Measurements from ENCODE around the gene PHF12.

Gene PHF12

GRCh38 chr17:28954886-28955285 is 3.6 kb upstream of the PHF12 start:
- Histone ChIP-seq H3K36me3 (ENCODE audit: insufficient read depth, low read length) (no peaks in the 10 kb centered on the region), H3K9me3 (ENCODE audit: control insufficient read depth, insufficient read depth, low read length) (no peaks in the 10 kb centered on the region), H3K9ac (ENCODE audit: low read depth, low read length) (no peak overlapping the region), H3K4me1 (ENCODE audit: insufficient read depth, low read length) (0 out of 2 replicates have a peak, but pooled peaks cover 10% of the 10 kb centered on the region)

GRCh38 chr17:28953444-28954118 is 2.3 kb upstream of the PHF12 start:
- Histone ChIP-seq H3K9ac (ENCODE audit: low read depth, low read length) (no peak overlapping the region), H3K9me3 (ENCODE audit: control insufficient read depth, insufficient read depth, low read length) (no peaks in the 10 kb centered on the region), H3K4me1 (ENCODE audit: insufficient read depth, low read length) (peaks cover 10% of the 10 kb centered on the region; the same call in 1 of the 2 replicates), H3K36me3 (ENCODE audit: insufficient read depth, low read length) (no peaks in the 10 kb centered on the region)

GRCh38 chr17:28951991-28952975 is 965 bp upstream of the PHF12 start:
- Histone ChIP-seq H3K4me1 (ENCODE audit: insufficient read depth, low read length) (peaks cover 21% of the 10 kb centered on the region), H3K9me3 (ENCODE audit: control insufficient read depth, insufficient read depth, low read length) (no peaks in the 10 kb centered on the region), H3K9ac (ENCODE audit: low read depth, low read length) (peak overlapping the region; percentile 52), H3K36me3 (ENCODE audit: insufficient read depth, low read length) (no peaks in the 10 kb centered on the region)

- no peaks in the 10 kb centered on the region for H3K9me3 ChIP-seq (ENCODE audit: control insufficient read depth, insufficient read depth, low read length)
- no peaks in the 10 kb centered on the region for H3K36me3 ChIP-seq (ENCODE audit: insufficient read depth, low read length)
- H3K4me1 ChIP-seq (ENCODE audit: insufficient read depth, low read length) = peaks cover 16% of the 10 kb centered on the region
- H3K9ac ChIP-seq (ENCODE audit: low read depth, low read length) = peak overlapping the region; percentile 90
Observed at GRCh38 chr17:28950752-28951427, 428 bp downstream of the PHF12 start.

GRCh38 chr17:28950017-28950751 is 1.1 kb downstream of the PHF12 start:
- Histone ChIP-seq H3K9ac (ENCODE audit: low read depth, low read length) (peak overlapping the region; percentile 90), H3K9me3 (ENCODE audit: control insufficient read depth, insufficient read depth, low read length) (no peaks in the 10 kb centered on the region), H3K4me1 (ENCODE audit: insufficient read depth, low read length) (peaks cover 16% of the 10 kb centered on the region), H3K36me3 (ENCODE audit: insufficient read depth, low read length) (0 out of 2 replicates have a peak, but pooled peaks cover 3% of the 10 kb centered on the region)

- no peaks in the 10 kb centered on the region for H3K9me3 ChIP-seq (ENCODE audit: control insufficient read depth, insufficient read depth, low read length)
- H3K4me1 ChIP-seq (ENCODE audit: insufficient read depth, low read length) = peaks cover 16% of the 10 kb centered on the region
- H3K36me3 ChIP-seq (ENCODE audit: insufficient read depth, low read length) = 0 out of 2 replicates have a peak, but pooled peaks cover 4% of the 10 kb centered on the region
- H3K9ac ChIP-seq (ENCODE audit: low read depth, low read length) = peak overlapping the region; percentile 90
Observed at GRCh38 chr17:28949185-28950016, 1.9 kb downstream of the PHF12 start.

GRCh38 chr17:28948873-28949184 is 2.5 kb downstream of the PHF12 start:
- Histone ChIP-seq H3K36me3 (ENCODE audit: insufficient read depth, low read length) (0 out of 2 replicates have a peak, but pooled peaks cover 4% of the 10 kb centered on the region), H3K9ac (ENCODE audit: low read depth, low read length) (peak overlapping the region; percentile 90), H3K9me3 (ENCODE audit: control insufficient read depth, insufficient read depth, low read length) (no peaks in the 10 kb centered on the region), H3K4me1 (ENCODE audit: insufficient read depth, low read length) (peaks cover 16% of the 10 kb centered on the region)

- Histone ChIP-seq H3K9me3 (ENCODE audit: control insufficient read depth, insufficient read depth, low read length) (no peaks in the 10 kb centered on the region), H3K9ac (ENCODE audit: low read depth, low read length) (peak overlapping the region; percentile 90), H3K36me3 (ENCODE audit: insufficient read depth, low read length) (peaks cover 4% of the 10 kb centered on the region; the same call in 1 of the 2 replicates), H3K4me1 (ENCODE audit: insufficient read depth, low read length) (peaks cover 16% of the 10 kb centered on the region)
Observed at GRCh38 chr17:28948342-28948741, 3.0 kb downstream of the PHF12 start.

- peaks cover 13% of the 10 kb centered on the region for H3K4me1 ChIP-seq (ENCODE audit: insufficient read depth, low read length)
- H3K9ac ChIP-seq (ENCODE audit: low read depth, low read length) = no peak overlapping the region
- no peaks in the 10 kb centered on the region for H3K9me3 ChIP-seq (ENCODE audit: control insufficient read depth, insufficient read depth, low read length)
- H3K36me3 ChIP-seq (ENCODE audit: insufficient read depth, low read length) = peaks cover 4% of the 10 kb centered on the region; the same call in 1 of the 2 replicates
Observed at GRCh38 chr17:28947639-28948038, 3.7 kb downstream of the PHF12 start.

- Histone ChIP-seq H3K9me3 (ENCODE audit: control insufficient read depth, insufficient read depth, low read length) (no peaks in the 10 kb centered on the region), H3K4me1 (ENCODE audit: insufficient read depth, low read length) (peaks cover 13% of the 10 kb centered on the region), H3K36me3 (ENCODE audit: insufficient read depth, low read length) (peaks cover 4% of the 10 kb centered on the region; the same call in 1 of the 2 replicates), H3K9ac (ENCODE audit: low read depth, low read length) (no peak overlapping the region)
Observed at GRCh38 chr17:28946239-28946638, 5.1 kb downstream of the PHF12 start.

- H3K9ac ChIP-seq (ENCODE audit: low read depth, low read length) = no peak overlapping the region
Observed at GRCh38 chr17:28944862-28945741, 6.2 kb downstream of the PHF12 start.

GRCh38 chr17:28944343-28944742 is 7.0 kb downstream of the PHF12 start:
- Histone ChIP-seq H3K36me3 (ENCODE audit: insufficient read depth, low read length) (peaks cover 4% of the 10 kb centered on the region), H3K4me1 (ENCODE audit: insufficient read depth, low read length) (peaks cover 28% of the 10 kb centered on the region), H3K9me3 (ENCODE audit: control insufficient read depth, insufficient read depth, low read length) (no peaks in the 10 kb centered on the region), H3K9ac (ENCODE audit: low read depth, low read length) (no peak overlapping the region)

More at GRCh38 chr17:28944862-28945741, 6.2 kb downstream of the PHF12 start:
- peaks cover 24% of the 10 kb centered on the region for H3K4me1 ChIP-seq (ENCODE audit: insufficient read depth, low read length)
- H3K9me3 ChIP-seq (ENCODE audit: control insufficient read depth, insufficient read depth, low read length) = no peaks in the 10 kb centered on the region
- peaks cover 4% of the 10 kb centered on the region; the same call in 1 of the 2 replicates for H3K36me3 ChIP-seq (ENCODE audit: insufficient read depth, low read length)
